GM19324 (cell line): Measurements from ENCODE around the gene SLC26A5.
"Not testable (repeated sequence)": the region's sequence is repeated elsewhere in the genome, so short reads cannot be mapped to it uniquely, and the experiment has no call there.

ENCODE experiments used
- ATAC-seq: cut with Tn5 transposase; IDR thresholded peaks from one replicate; pipeline ENCODE4 v1.9.1; 2021; ENCODE audit warnings: mild to moderate bottlenecking, moderate library complexity; ENCODE audit not compliant: unreplicated experiment, low FRiP score

The SLC26A5 gene

DNA sequence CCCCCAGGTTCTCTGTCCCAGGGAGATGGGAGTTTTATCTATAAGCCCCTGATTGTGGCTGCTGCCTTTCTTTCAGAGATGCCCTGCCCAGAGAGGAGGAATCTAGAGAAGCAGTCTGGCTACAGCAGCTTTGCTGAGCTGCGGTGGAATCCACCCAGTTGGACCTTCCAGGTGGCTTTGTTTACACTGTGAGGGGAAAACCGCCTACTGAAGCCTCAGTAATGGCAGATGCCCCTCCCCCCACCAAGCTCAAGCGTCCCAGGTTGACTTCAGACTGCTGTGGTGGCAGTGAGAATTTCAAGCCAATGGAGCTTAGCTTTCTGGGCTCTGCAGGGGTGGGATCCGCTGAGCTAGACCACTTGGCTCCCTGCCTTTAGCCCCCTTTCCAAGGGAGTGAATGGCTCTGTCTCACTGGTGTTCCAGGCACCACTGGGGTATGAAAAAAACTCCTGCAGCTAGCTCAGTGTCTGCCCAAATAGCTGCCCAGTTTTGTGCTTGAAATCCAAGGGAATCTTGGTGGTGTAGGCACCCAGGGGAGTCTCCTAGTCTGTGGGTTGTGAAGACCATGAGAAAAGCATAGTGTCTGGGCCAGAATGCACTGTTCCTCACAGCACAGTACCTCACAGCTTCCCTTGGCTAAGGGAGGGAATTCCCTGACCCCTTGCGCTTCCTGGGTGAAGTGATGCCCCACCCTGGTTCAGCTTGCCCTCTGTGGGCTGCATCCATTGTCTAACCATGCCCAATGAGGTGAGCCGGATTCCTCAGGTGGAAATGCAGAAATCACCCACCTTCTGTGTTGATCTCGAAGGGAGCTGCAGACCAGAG, 40.0 kb downstream of the SLC26A5 start:
- not testable (repeated sequence) for ATAC-seq

DNA sequence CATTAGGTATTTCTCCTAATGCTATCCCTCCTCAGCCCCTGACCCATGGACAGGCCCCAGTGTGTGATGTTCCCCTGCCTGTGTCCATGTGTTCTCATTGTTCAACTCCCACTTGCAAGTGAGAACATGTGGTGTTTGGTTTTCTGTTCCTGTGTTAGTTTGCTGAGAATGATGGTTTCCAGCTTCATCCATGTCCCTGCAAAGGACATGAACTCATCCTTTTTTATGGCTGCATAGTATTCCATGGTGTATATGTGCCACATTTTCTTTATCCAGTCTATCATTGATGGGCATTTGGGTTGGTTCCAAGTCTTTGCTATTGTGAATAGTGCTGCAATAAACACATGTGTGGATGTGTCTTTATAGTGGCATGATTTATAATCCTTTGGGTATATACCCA, 46.3 kb downstream of the SLC26A5 start:
- not testable (repeated sequence) for ATAC-seq

DNA sequence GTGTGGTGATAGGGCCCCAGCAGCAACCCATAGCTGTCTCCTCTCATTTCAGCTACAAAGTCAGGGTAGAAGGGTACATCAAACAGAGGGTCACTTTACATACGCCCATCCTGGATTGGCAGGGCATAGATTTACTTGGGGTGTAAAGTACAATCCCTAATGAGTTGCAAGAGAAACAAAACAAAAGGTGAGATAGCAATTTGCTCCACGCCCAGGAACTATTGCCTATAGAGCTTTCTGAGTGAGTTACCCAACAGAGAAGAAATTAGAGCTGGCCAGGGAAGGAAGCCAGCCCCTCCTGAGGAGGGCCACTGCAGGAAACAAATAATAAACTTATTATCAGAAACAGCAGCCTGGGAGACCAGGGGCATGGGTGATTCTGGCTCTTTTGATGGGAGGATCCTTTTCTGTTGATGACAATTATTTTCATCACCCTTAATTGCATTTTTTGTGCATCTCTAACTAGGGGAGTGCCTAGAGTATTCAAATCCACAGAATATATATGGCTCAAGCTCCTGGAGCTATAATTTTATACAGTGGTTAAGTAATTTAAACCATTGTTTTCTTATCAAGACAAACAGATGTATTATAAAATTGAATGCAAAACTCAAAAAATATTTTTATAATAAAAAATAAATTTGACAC, 47.4 kb downstream of the SLC26A5 start:
- no peak for ATAC-seq

DNA sequence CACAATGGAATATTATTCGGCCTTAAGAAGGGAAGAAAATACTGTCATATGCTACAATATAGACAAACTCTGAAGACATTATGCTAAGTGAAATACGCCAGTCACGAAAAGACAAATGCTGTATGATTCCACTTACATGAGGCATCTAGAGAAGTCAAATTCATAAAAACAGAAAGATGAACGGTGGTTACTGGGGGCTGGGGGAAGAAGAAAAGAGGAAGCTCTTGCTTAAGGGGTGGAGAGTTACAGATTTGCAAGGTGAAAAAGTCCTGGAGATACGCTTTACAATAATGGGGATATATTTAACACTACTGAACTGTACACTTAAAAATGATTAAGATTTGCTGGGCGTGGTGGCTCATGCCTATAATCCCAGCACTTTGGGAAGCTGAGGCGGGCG, 49.5 kb downstream of the SLC26A5 start:
- ATAC-seq = no peak

DNA sequence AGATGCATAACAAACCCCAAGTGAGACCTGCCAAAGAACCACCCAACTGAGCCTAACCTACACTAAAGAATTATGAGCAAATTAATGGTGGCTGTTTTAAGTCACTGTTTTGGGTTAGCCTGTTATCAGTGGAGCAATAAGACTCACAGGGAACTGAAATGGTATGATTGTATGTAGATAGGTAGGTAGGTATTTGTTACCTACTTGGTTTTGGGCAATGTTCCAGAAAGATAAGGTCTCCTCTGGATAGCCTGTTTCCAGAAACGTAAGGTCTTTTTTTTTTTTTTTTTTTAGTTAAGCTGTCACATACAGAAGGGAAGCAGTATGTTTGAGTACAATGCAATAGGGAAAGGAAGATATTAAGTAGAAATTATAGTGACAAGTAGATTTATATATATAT, 50.9 kb downstream of the SLC26A5 start:
- ATAC-seq = no peak

DNA sequence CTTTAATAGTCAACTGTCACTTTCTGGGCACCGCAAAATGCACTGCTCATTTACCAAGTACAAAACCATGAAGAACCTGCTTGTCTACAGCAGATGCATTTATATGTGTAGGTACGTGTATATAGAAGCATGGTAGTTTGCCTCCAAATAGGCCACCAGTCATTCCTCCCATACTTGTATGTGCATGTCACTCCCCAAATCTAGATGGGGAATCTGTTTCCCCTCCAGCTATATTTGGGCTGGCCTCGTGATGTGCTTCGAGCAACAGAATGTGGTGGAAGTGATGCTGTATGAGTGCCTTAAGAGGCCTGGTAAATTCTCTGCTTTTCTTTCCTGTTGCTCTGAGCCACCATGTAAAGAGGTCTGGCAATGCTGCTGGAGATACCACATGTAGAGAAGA, 51.4 kb downstream of the SLC26A5 start:
- no peak for ATAC-seq

DNA sequence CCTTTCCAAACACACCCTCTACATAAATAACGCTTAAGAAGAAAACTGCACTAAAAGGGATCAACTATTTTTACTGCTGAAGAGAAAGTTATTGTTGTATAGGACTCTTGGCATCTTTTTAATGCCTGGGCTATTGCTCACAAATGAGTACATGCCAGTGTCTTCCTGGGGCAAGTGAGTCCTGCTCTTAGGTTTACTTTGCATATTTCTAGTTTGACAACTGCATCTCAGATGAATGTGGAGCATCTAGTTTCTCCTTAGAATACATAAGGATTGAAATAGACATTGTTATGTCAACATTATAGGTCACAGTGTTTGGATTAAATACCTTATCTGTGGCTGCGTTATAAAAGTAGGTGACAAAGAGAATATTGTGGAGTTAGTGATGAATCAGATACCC, 54.0 kb downstream of the SLC26A5 start:
- no peak for ATAC-seq

DNA sequence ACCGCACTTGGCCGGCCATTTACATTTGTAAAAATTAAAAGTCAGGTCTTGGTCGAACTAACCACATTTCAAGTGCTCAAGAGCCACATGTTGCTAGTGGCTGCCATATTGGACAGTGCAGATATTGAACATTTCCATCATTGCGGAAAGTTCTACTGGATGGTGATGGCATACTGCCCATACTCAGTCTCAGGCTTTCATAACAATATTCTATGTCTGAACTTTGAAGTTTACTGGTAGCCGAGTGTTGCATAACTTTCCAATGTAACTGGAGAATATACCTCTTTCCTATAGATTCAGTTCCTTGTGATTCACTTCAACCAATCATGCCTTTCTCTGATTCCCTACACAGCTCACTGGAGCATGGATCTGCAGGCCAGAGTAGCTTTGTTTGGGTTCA, 54.9 kb downstream of the SLC26A5 start:
- no peak for ATAC-seq

DNA sequence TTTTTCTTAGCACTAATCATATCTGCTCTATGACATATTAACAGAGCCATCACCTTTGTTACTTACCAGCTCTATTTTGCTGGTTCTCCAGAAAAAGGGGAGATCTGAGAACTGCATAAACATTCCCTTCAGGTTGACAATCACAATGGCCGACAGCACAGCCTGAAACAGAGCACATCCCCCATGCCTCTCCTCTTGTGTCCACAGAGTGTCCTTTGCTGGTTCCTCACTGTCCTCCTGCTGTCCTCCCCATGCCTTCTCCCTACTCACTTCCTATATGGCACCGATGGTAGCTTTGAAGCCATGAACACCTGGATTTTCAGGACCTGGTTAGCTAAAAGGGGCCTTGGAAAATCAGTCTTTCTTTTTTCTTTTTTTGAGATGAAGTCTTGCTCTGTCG, 56.7 kb downstream of the SLC26A5 start:
- no peak for ATAC-seq

DNA sequence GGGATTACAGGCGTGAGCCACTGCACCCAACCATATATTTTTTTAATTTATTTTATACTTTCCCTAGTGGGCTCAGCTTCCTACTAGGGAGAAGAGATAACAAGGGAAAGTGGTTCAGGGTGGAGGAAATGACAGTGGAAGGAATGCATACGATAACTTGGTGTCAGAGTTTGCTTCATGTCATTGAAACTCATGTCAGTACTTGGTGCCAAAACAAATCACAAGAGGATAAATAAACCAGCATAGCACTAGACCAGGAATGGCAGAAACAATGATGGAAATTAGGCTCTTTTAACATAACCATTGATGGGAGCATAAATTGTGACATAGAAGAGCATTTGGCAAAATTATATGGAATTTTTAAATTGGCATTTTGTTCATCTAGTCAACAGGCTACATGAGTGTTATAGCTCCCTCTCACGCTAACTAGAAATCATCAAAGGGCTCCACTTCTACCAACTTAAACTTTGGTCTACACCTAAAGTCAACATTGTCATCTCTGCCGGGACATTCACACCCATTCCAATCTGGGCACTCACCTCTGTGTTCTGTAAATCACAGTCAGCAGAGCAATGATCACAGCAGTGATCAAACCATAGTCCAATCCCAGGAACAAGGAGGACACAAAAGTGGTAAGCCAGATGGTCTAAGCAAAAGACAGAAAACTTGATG, 57.4 kb downstream of the SLC26A5 start:
- ATAC-seq = no peak

DNA sequence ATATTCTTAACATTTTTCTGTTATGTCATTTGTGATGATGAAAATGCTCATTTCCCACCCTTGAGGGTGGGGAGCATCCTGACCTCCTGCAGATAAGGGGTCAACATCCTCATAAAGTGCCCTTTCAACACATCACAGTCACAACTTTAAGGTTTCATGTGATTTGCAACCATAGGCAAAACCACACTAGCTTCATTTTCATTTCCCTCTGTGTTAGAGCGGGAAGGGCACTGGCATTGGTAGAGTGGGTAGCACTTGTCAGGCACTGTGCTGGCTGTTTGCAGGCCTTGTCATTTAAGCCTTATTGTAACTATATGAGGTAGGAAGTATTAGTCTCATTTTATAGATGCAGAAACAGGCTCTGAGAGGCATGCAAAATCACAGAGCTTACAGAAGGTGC, 58.8 kb downstream of the SLC26A5 start:
- ATAC-seq = no peak

DNA sequence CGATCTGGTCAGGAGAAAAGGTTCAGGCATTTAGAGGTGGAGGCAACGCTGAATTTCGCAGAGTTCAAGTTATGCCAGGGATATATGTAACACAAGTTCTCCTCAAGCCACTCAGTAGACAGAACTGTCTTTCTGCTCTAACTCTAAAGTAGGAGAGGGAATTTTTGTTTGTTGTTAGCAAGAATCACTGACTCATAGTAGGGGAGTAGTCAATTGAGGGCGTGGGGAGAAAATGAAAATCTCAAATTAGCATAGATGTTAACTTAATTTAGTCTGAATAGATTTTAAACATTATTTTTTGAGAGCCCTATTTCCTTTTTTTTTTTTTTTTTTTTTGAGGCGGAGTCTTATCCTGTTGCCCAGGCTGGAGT, 64.0 kb downstream of the SLC26A5 start:
- ATAC-seq = no peak

DNA sequence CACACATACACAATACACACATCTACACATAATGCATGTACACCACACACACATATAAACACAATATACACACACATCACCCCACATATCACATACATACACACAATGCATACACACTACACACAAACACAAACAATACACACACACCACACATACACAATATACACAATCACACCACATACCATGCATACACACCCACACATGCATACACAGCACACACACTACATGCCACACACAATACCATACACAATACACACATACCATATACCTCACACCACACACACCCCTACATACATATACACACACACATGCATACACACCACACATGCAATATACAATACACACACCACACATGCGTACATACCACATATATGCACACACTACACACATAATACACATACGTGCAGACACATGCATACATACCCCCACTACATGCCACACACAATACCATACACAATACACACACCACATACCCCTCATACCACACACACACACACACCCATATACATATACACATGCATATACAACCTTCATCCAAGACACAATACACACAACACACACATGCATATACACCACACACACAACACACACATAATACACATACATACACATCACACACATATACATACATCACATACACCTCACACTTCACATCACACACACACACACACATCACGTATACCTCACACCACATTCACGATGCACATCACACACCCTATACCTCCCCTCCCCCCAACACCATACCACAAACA, 64.6 kb downstream of the SLC26A5 start:
- no peak for ATAC-seq

DNA sequence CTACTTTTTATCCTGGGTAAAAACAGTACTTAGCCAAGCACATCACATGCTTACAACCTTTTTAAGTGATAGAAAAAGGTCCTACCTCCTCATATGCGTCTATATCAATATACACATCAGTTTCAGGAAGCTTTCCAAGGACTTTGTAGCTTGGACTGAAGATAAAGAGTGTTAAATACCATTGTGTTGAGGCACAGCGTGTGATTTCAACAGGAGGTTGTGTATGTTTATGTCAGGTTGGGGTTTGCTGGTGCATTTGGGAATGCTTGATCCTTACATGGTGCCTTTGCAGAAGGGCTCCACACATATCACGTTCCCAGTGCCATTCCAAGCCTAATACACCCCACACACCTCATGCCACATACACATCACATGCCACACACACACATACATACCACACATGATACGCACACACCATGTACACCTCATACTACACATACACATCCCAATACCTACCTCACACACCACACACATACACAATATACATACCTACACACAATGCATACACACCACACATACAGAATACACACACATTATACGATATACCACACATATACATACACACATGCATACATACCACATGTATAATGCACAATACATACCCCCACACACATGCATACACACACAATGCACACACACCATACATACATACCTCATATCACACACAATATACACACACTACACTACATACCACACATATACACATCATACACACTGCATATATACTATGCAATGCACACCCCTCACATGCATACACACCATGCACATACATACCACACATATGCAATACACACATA, 65.4 kb downstream of the SLC26A5 start:
- ATAC-seq = no peak

DNA sequence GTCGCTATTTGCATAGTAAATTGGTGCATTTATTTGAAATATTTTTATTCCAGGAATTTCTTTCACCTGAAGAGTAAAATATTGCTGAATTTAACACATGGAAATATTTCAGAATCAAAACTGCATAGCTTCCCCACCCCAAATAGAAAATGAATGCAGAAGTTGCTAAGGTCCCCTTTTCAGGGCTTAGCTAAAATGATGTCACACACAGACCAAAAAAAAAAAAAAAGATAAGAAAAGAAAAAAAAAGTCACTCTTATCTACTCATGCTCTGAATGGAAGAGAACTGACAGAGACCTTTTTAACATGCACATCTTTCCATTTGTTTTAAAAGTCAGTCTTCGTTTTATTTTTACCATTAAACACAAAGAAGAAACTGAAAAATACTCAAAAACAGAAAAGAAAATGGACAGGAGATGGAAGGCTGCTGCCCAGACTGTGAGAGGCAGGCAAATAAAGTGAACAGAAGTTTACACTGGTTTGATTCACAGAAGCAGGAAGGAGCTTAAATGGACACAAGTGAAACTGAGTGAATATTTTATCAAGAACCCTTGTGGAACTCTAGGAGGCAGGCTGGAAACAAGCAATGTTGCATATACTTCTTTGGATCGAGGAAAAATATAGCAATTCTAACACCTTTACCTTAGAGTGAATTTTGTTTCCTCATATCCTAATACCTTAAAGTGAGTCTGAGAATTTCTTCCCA, 66.6 kb downstream of the SLC26A5 start:
- ATAC-seq = no peak

DNA sequence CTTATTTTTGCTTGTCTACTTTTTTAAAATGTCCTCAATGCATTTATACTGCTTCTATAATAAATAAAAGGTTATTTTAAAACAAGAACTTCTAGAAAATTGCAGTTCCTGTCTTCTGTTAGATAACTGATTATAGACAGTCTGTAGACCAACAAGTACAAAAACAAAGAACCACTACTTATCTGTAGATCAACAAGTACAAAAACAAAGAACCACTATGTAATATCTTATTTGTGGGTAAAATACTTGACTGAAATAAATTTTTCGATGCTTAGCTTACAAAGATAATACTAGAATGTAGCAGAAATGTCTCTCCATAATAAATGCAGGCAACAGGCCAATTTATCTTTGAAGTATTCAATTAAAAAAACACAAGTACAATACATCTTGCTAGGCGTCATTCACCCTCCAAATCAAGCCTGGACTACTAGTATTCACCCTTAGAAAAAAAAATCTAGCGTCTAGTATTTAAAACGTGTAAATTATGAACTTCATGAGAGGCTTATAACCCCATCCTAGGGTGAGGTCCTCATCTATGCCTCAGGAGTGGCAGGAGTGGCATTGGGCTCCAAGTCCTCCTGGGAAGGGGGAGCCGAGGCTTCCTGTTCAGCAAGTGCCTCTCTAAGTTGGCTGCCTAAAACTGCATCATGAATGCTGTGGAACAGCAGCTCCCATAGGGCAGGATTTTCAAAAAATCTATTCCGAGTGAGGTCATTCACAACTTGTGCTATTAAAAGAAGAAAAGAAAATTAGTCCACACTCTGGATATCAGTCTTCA, 72.0 kb downstream of the SLC26A5 start:
- no peak for ATAC-seq

DNA sequence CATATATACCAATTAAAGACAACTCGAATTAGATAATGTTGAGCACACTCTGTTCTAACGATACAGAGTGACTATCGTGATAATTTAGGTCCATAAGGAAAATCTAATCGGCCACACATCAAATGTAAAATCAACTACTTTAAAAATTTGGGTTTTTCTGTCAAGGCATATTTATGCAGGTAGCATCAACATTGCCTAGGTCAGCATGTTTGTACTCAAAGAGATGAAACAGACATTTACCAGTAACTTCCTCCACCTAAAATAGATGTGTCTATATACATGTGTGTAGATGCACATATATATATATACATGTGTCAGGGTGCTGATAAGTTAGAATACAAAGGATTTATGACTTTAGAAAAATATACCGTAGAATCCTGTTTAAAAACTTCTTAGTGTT, 76.6 kb downstream of the SLC26A5 start:
- no peak for ATAC-seq

DNA sequence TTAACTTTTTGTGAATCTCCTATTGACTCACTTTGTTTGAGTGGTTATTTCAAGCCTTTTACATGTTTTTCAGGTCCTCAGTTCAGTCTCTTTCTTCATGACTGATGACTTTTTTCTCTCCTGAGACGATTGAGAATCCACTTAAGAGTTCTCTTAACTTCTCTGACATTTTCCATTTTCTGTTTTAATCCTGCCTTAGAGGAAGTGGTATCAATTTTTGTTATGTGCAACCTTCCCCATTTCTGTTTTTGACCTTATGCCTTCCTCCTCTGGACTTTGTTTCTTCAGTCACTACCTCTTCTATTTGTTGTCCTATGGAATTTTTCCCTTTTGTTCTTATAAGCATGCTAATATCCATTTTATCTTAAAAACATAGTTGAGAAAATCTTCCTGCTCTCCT, 96.2 kb downstream of the SLC26A5 start:
- ATAC-seq = no peak

DNA sequence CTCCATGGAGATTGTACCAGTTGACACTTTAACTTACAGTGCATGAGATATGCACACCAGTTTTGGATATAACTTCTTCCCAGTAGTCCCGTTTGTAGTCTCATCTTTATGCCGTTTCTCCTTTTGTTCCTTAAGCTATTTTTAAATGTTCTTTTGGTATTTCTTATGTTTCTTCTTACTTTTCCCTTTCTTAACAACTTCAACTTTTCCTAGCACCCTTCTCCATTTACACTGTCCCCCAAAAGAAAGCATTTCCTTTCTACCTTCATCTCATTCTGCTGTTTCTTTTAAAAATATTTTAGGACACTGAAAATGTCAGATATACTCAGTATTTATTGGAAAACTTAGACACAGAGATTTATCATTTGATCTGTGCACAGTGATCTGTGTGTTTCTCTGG, 97.0 kb downstream of the SLC26A5 start:
- no peak for ATAC-seq
